ENCODE data around the gene ZRANB1.

The ZRANB1 gene

GRCh38 chr10:125014836-125015355 lies 73.0 kb downstream of the ZRANB1 start:
- H3K9me3 ChIP-seq (ENCODE audit: control insufficient read depth, insufficient read depth, low read length), result no peaks in the 10 kb centered on the region
- peaks cover 65% of the 10 kb centered on the region for H3K36me3 ChIP-seq (ENCODE audit: control insufficient read depth, insufficient read depth, low read length)
- no peak overlapping the region for H3K9ac ChIP-seq (ENCODE audit: low read depth, low read length)
- no peaks in the 10 kb centered on the region for H3K27me3 ChIP-seq (ENCODE audit: control insufficient read depth, insufficient read depth, low read length)
- H3K4me3 ChIP-seq (ENCODE audit: low read depth, low read length), result no peak overlapping the region
- peaks cover 10% of the 10 kb centered on the region for H3K4me1 ChIP-seq (ENCODE audit: control insufficient read depth, insufficient read depth, low read length)
- H3K27ac ChIP-seq (ENCODE audit: low read depth, low read length), result no peak overlapping the region

GRCh38 chr10:125015356-125015944 lies 73.5 kb downstream of the ZRANB1 start:
- 0 out of 2 replicates have a peak, but pooled peaks cover 3% of the 10 kb centered on the region for H3K9me3 ChIP-seq (ENCODE audit: control insufficient read depth, insufficient read depth, low read length)
- H3K36me3 ChIP-seq (ENCODE audit: control insufficient read depth, insufficient read depth, low read length), result peaks cover 70% of the 10 kb centered on the region
- H3K27me3 ChIP-seq (ENCODE audit: control insufficient read depth, insufficient read depth, low read length), result no peaks in the 10 kb centered on the region
- H3K9ac ChIP-seq (ENCODE audit: low read depth, low read length), result no peak overlapping the region
- no peak overlapping the region for H3K4me3 ChIP-seq (ENCODE audit: low read depth, low read length)
- H3K4me1 ChIP-seq (ENCODE audit: control insufficient read depth, insufficient read depth, low read length), result peaks cover 4% of the 10 kb centered on the region
- H3K27ac ChIP-seq (ENCODE audit: low read depth, low read length), result no peak overlapping the region

GRCh38 chr10:125016123-125016522 lies 74.2 kb downstream of the ZRANB1 start:
- H3K9ac ChIP-seq (ENCODE audit: low read depth, low read length), result no peak overlapping the region
- 0 out of 2 replicates have a peak, but pooled peaks cover 3% of the 10 kb centered on the region for H3K9me3 ChIP-seq (ENCODE audit: control insufficient read depth, insufficient read depth, low read length)
- no peaks in the 10 kb centered on the region for H3K27me3 ChIP-seq (ENCODE audit: control insufficient read depth, insufficient read depth, low read length)
- peaks cover 77% of the 10 kb centered on the region for H3K36me3 ChIP-seq (ENCODE audit: control insufficient read depth, insufficient read depth, low read length)
- H3K4me1 ChIP-seq (ENCODE audit: control insufficient read depth, insufficient read depth, low read length), result peaks cover 2% of the 10 kb centered on the region; the same call in 1 of the 2 replicates
- H3K4me3 ChIP-seq (ENCODE audit: low read depth, low read length), result no peak overlapping the region
- no peak overlapping the region for H3K27ac ChIP-seq (ENCODE audit: low read depth, low read length)

GRCh38 chr10:125016611-125017202 lies 74.8 kb downstream of the ZRANB1 start:
- Histone ChIP-seq H3K9ac (ENCODE audit: low read depth, low read length) (no peak overlapping the region), H3K9me3 (ENCODE audit: control insufficient read depth, insufficient read depth, low read length) (0 out of 2 replicates have a peak, but pooled peaks cover 3% of the 10 kb centered on the region), H3K27me3 (ENCODE audit: control insufficient read depth, insufficient read depth, low read length) (no peaks in the 10 kb centered on the region), H3K4me3 (ENCODE audit: low read depth, low read length) (no peak overlapping the region), H3K4me1 (ENCODE audit: control insufficient read depth, insufficient read depth, low read length) (peaks cover 2% of the 10 kb centered on the region; the same call in 1 of the 2 replicates), H3K27ac (ENCODE audit: low read depth, low read length) (no peak overlapping the region), H3K36me3 (ENCODE audit: control insufficient read depth, insufficient read depth, low read length) (peaks cover 83% of the 10 kb centered on the region)

- Histone ChIP-seq H3K27me3 (ENCODE audit: control insufficient read depth, insufficient read depth, low read length) (no peaks in the 10 kb centered on the region), H3K4me1 (ENCODE audit: control insufficient read depth, insufficient read depth, low read length) (peaks cover 2% of the 10 kb centered on the region; the same call in 1 of the 2 replicates), H3K9me3 (ENCODE audit: control insufficient read depth, insufficient read depth, low read length) (peaks cover 3% of the 10 kb centered on the region; the same call in 1 of the 2 replicates), H3K36me3 (ENCODE audit: control insufficient read depth, insufficient read depth, low read length) (peaks cover 82% of the 10 kb centered on the region), H3K4me3 (ENCODE audit: low read depth, low read length) (no peak overlapping the region), H3K27ac (ENCODE audit: low read depth, low read length) (no peak overlapping the region), H3K9ac (ENCODE audit: low read depth, low read length) (no peak overlapping the region)
Measured at GRCh38 chr10:125017547-125018298, 75.8 kb downstream of the ZRANB1 start.

- no peak overlapping the region for H3K4me3 ChIP-seq (ENCODE audit: low read depth, low read length)
- peaks cover 3% of the 10 kb centered on the region; the same call in 1 of the 2 replicates for H3K9me3 ChIP-seq (ENCODE audit: control insufficient read depth, insufficient read depth, low read length)
- H3K4me1 ChIP-seq (ENCODE audit: control insufficient read depth, insufficient read depth, low read length), result peaks cover 2% of the 10 kb centered on the region; the same call in 1 of the 2 replicates
- H3K36me3 ChIP-seq (ENCODE audit: control insufficient read depth, insufficient read depth, low read length), result peaks cover 82% of the 10 kb centered on the region
- H3K27me3 ChIP-seq (ENCODE audit: control insufficient read depth, insufficient read depth, low read length), result no peaks in the 10 kb centered on the region
- H3K27ac ChIP-seq (ENCODE audit: low read depth, low read length), result no peak overlapping the region
- H3K9ac ChIP-seq (ENCODE audit: low read depth, low read length), result no peak overlapping the region
Measured at GRCh38 chr10:125018576-125019143, 76.7 kb downstream of the ZRANB1 start.

- H3K9ac ChIP-seq (ENCODE audit: low read depth, low read length), result no peak overlapping the region
- no peak overlapping the region for H3K27ac ChIP-seq (ENCODE audit: low read depth, low read length)
- H3K27me3 ChIP-seq (ENCODE audit: control insufficient read depth, insufficient read depth, low read length), result no peaks in the 10 kb centered on the region
- H3K36me3 ChIP-seq (ENCODE audit: control insufficient read depth, insufficient read depth, low read length), result peaks cover 83% of the 10 kb centered on the region
- no peak overlapping the region for H3K4me3 ChIP-seq (ENCODE audit: low read depth, low read length)
- peaks cover 3% of the 10 kb centered on the region; the same call in 1 of the 2 replicates for H3K9me3 ChIP-seq (ENCODE audit: control insufficient read depth, insufficient read depth, low read length)
- H3K4me1 ChIP-seq (ENCODE audit: control insufficient read depth, insufficient read depth, low read length), result peaks cover 2% of the 10 kb centered on the region; the same call in 1 of the 2 replicates
Measured at GRCh38 chr10:125020386-125020785, 78.5 kb downstream of the ZRANB1 start.

- H3K9ac ChIP-seq (ENCODE audit: low read depth, low read length), result no peak overlapping the region
- H3K27ac ChIP-seq (ENCODE audit: low read depth, low read length), result no peak overlapping the region
- peaks cover 3% of the 10 kb centered on the region; the same call in 1 of the 2 replicates for H3K9me3 ChIP-seq (ENCODE audit: control insufficient read depth, insufficient read depth, low read length)
- peaks cover 83% of the 10 kb centered on the region for H3K36me3 ChIP-seq (ENCODE audit: control insufficient read depth, insufficient read depth, low read length)
- no peak overlapping the region for H3K4me3 ChIP-seq (ENCODE audit: low read depth, low read length)
- peaks cover 2% of the 10 kb centered on the region; the same call in 1 of the 2 replicates for H3K4me1 ChIP-seq (ENCODE audit: control insufficient read depth, insufficient read depth, low read length)
- H3K27me3 ChIP-seq (ENCODE audit: control insufficient read depth, insufficient read depth, low read length), result no peaks in the 10 kb centered on the region
Measured at GRCh38 chr10:125020871-125021270, 78.9 kb downstream of the ZRANB1 start.

GRCh38 chr10:125021686-125022344 lies 79.9 kb downstream of the ZRANB1 start:
- Histone ChIP-seq H3K36me3 (ENCODE audit: control insufficient read depth, insufficient read depth, low read length) (peaks cover 85% of the 10 kb centered on the region), H3K9me3 (ENCODE audit: control insufficient read depth, insufficient read depth, low read length) (peaks cover 3% of the 10 kb centered on the region; the same call in 1 of the 2 replicates), H3K4me1 (ENCODE audit: control insufficient read depth, insufficient read depth, low read length) (peaks cover 2% of the 10 kb centered on the region; the same call in 1 of the 2 replicates), H3K27ac (ENCODE audit: low read depth, low read length) (no peak overlapping the region), H3K27me3 (ENCODE audit: control insufficient read depth, insufficient read depth, low read length) (no peaks in the 10 kb centered on the region), H3K9ac (ENCODE audit: low read depth, low read length) (no peak overlapping the region), H3K4me3 (ENCODE audit: low read depth, low read length) (no peak overlapping the region)

GRCh38 chr10:125022671-125023070 lies 80.7 kb downstream of the ZRANB1 start:
- H3K9ac ChIP-seq (ENCODE audit: low read depth, low read length), result no peak overlapping the region
- H3K9me3 ChIP-seq (ENCODE audit: control insufficient read depth, insufficient read depth, low read length), result peaks cover 3% of the 10 kb centered on the region; the same call in 1 of the 2 replicates
- H3K36me3 ChIP-seq (ENCODE audit: control insufficient read depth, insufficient read depth, low read length), result peaks cover 85% of the 10 kb centered on the region
- H3K4me3 ChIP-seq (ENCODE audit: low read depth, low read length), result no peak overlapping the region
- H3K27me3 ChIP-seq (ENCODE audit: control insufficient read depth, insufficient read depth, low read length), result no peaks in the 10 kb centered on the region
- no peak overlapping the region for H3K27ac ChIP-seq (ENCODE audit: low read depth, low read length)
- no peaks in the 10 kb centered on the region; the same call in 1 of the 2 replicates for H3K4me1 ChIP-seq (ENCODE audit: control insufficient read depth, insufficient read depth, low read length)

All from HUES48 (cell line).